Panc1 (cell line): ENCODE data around the gene NPTXR. TPM values are rescaled to one million over a fixed set of nuclear protein-coding genes. Genes with fewer than 3 reads are reported as not detected.

Experiments used
- ATAC-seq: fragments of 200-7000 bp; cut with Tn5 transposase; 2 replicates; pipeline ENCODE4 v1.9.1; 2020; ENCODE audit warnings: mild to moderate bottlenecking, moderate library complexity
- BruUV-seq: library from RNA; stranded (reverse); fragments of 400-500 nt; replicated peaks from 2 replicates; lab custom pipeline; 2021; lab: Mats Ljungman, UMichigan
- CTCF ChIA-PET: fragments of 300-600 bp; sonication (Branson Sonifier 250); formaldehyde crosslinking; loops from one replicate; lab custom pipeline; 2022; ENCODE audit warnings: antibody characterized with exemption; lab: Charles Lee
- POLR2A ChIA-PET: fragments of 300-600 bp; sonication (Branson Sonifier 250); formaldehyde crosslinking; loops from one replicate; lab custom pipeline; 2022; ENCODE audit warnings: antibody characterized with exemption; lab: Charles Lee
- DNase-seq: peaks from one replicate; pipeline ENCODE4 v3.0.0-alpha.2; 2010; ENCODE audit warnings: low read depth, low spot score
- H3K27ac ChIP-seq: 2 replicates; pipeline ENCODE4 v1.5.1; 2011; ENCODE audit warnings: mild to moderate bottlenecking, low read length, inconsistent platforms
- H3K27me3 ChIP-seq: fragments of 200-500 bp; sonication (Bioruptor generic); 2 replicates; pipeline ENCODE4 v1.6.0; 2014; ENCODE audit warnings: low read length, inconsistent platforms; ENCODE audit not compliant: control insufficient read depth, insufficient read depth
- H3K36me3 ChIP-seq: fragments of 200-500 bp; sonication (Bioruptor generic); 2 replicates; pipeline ENCODE4 v1.5.1; 2014; ENCODE audit warnings: inconsistent platforms, mild to moderate bottlenecking, low read length, moderate library complexity; ENCODE audit not compliant: control insufficient read depth, insufficient read depth
- H3K4me1 ChIP-seq: 2 replicates; pipeline ENCODE4 v1.5.1; 2011; ENCODE audit warnings: inconsistent platforms, mild to moderate bottlenecking, low read length, moderate library complexity; ENCODE audit not compliant: control insufficient read depth, insufficient read depth
- H3K4me3 ChIP-seq, 2 experiments: 2 replicates each; pipeline ENCODE4 v1.5.1; 2011 to 2012; ENCODE audit warnings: low read depth in 2 of 2, low read length in 2 of 2, mild to moderate bottlenecking in 2 of 2, inconsistent platforms in 1 of 2, moderate library complexity in 1 of 2
- H3K9me3 ChIP-seq: fragments of 200-500 bp; sonication (Bioruptor generic); 2 replicates; pipeline ENCODE4 v1.5.1; 2014; ENCODE audit warnings: low read depth, mild to moderate bottlenecking, inconsistent platforms, low read length, moderate library complexity; ENCODE audit not compliant: control insufficient read depth, insufficient read depth
- POLR2AphosphoS5 ChIP-seq: IDR thresholded peaks from 2 replicates; pipeline ENCODE4 v1.6.1; 2012; ENCODE audit warnings: mild to moderate bottlenecking, low read depth, low read length, moderate library complexity
- SIN3A ChIP-seq: IDR thresholded peaks from 2 replicates; pipeline ENCODE4 v1.6.1; 2012; ENCODE audit warnings: low read depth, mild to moderate bottlenecking, low read length, moderate library complexity, borderline replicate concordance; ENCODE audit not compliant: insufficient read depth
- TCF7L2 ChIP-seq: IDR thresholded peaks from 2 replicates; pipeline ENCODE4 v1.6.1; 2011; ENCODE audit warnings: mild to moderate bottlenecking, low read depth, low read length, inconsistent platforms
- in situ Hi-C: cut with HindIII; loops from 2 replicates; pipeline ENCODE4 v1.10.0; 2016; ENCODE audit warnings: low sequenced_read_pairs, low pct_unique_long_range_greater_than_20kb
- intact Hi-C: fragments of 100-400 bp; cut with micrococcal nuclease; formaldehyde crosslinking; loops from one replicate; pipeline ENCODE4 v1.10.0; 2022; ENCODE audit not compliant: unreplicated experiment
- total RNA-seq: library from RNA; stranded (reverse); gene quantifications from one replicate; pipeline ENCODE4 v1.2.1, GENCODE V29; 2021; ENCODE audit not compliant: unreplicated experiment
- TF ChIP-seq, protein P1 (sequence below): fragments of 450-650 bp; IDR thresholded peaks from 2 replicates; pipeline ENCODE4 v1.5.1; 2017; ENCODE audit warnings: mild to moderate bottlenecking
- TF ChIP-seq, protein P2 (sequence below), 2 experiments: IDR thresholded peaks; 2 replicates each; pipeline ENCODE4 v1.6.1; 2011 to 2012; ENCODE audit warnings: low read depth in 2 of 2, control low read depth in 1 of 2, low read length in 1 of 2, mild to moderate bottlenecking in 1 of 2, moderate library complexity in 1 of 2; ENCODE audit not compliant: insufficient read depth in 1 of 2

NPTXR gene
- total RNA-seq, 1 experiment from 2014 or later, result 32.6 TPM

DNA sequence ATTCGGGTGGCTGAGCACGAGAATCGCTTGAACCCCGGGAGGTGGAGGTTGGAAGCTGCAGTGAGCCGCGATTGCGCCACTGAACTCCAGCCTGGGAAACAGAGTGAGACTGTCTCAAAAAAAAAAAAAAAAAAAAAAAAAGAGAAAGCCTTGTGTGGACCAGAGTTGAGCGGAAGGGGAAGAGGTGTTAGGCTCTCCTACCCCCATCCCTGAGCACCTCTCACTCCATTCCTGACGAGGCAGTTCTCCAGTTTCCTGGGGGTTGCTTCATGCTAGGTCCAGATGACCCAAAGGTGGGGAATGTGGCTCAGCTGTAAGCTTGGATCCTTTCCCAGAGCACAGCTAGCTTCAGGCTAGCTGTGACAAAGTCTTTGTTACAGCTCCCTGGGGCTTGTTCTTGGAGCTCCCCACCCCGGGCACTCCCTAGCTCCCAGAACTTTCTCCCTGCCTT lies 41.1 kb downstream of the NPTXR start:
- ATAC-seq (peak; percentile 94), DNase-seq (peak; percentile 64)
- Histone ChIP-seq H3K9me3 (no peaks in the 10 kb centered on the region), H3K27ac (no peak overlapping the region), H3K36me3 (no peaks in the 10 kb centered on the region), H3K4me1 (peaks cover 4% of the 10 kb centered on the region), H3K4me3 (peak overlapping the region in 1 of 2 experiments; percentile 26; a peak in 2 of 4 replicates), H3K27me3 (no peaks in the 10 kb centered on the region)
- intact Hi-C loops, result no loop called here
- CTCF ChIA-PET, result no interaction called here
- BruUV-seq, result no TSS peak
- no peak for TF ChIP-seq SIN3A
- TF ChIP-seq, protein P1, sequence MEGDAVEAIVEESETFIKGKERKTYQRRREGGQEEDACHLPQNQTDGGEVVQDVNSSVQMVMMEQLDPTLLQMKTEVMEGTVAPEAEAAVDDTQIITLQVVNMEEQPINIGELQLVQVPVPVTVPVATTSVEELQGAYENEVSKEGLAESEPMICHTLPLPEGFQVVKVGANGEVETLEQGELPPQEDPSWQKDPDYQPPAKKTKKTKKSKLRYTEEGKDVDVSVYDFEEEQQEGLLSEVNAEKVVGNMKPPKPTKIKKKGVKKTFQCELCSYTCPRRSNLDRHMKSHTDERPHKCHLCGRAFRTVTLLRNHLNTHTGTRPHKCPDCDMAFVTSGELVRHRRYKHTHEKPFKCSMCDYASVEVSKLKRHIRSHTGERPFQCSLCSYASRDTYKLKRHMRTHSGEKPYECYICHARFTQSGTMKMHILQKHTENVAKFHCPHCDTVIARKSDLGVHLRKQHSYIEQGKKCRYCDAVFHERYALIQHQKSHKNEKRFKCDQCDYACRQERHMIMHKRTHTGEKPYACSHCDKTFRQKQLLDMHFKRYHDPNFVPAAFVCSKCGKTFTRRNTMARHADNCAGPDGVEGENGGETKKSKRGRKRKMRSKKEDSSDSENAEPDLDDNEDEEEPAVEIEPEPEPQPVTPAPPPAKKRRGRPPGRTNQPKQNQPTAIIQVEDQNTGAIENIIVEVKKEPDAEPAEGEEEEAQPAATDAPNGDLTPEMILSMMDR, result no peak
- no peak for TF ChIP-seq POLR2AphosphoS5
- POLR2A ChIA-PET, result no interaction called here
- in situ Hi-C loops, result no loop called here

DNA sequence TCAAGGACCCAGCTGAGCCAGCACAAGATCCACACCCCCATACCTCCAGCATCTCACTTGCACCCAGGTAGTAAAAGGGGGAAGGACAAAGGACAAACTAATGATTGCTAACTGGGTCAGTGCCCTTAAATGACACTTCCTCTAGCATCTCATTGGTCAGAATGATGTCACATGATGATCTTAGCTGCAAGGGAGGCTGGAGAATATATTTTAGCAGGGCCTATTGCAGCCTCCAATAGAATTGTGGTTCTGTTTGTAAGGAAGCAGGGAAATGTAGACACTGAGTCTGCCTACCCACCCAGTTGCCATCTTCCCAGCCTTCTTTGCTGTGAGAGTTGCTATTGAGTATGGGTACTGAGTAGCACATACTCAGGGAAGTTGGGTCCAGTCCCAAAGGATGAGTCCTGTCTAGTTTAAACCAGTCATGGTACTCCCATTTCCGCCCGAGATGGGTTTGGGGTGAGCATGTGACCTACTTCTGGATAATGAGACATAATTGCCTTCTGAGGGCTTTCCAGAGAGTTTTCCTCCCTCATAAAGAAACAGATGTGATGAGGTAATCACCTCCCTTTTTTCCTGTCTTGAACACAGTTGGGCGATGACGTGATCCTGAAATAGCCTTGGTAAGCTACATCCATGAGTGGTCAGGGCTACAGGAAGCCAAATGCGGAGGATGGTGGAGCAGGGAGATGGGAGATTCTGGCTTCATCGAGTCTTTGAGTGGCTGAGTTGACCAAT lies 44.4 kb downstream of the NPTXR start:
- Histone ChIP-seq H3K27me3 (no peaks in the 10 kb centered on the region), H3K4me1 (peaks cover 4% of the 10 kb centered on the region), H3K4me3 (no peak overlapping the region), H3K9me3 (no peaks in the 10 kb centered on the region), H3K36me3 (no peaks in the 10 kb centered on the region), H3K27ac (no peak overlapping the region)
- BruUV-seq, result no TSS peak
- TF ChIP-seq TCF7L2 (no peak), POLR2AphosphoS5 (no peak), SIN3A (no peak)
- TF ChIP-seq, protein P1, result no peak
- TF ChIP-seq, protein P2, sequence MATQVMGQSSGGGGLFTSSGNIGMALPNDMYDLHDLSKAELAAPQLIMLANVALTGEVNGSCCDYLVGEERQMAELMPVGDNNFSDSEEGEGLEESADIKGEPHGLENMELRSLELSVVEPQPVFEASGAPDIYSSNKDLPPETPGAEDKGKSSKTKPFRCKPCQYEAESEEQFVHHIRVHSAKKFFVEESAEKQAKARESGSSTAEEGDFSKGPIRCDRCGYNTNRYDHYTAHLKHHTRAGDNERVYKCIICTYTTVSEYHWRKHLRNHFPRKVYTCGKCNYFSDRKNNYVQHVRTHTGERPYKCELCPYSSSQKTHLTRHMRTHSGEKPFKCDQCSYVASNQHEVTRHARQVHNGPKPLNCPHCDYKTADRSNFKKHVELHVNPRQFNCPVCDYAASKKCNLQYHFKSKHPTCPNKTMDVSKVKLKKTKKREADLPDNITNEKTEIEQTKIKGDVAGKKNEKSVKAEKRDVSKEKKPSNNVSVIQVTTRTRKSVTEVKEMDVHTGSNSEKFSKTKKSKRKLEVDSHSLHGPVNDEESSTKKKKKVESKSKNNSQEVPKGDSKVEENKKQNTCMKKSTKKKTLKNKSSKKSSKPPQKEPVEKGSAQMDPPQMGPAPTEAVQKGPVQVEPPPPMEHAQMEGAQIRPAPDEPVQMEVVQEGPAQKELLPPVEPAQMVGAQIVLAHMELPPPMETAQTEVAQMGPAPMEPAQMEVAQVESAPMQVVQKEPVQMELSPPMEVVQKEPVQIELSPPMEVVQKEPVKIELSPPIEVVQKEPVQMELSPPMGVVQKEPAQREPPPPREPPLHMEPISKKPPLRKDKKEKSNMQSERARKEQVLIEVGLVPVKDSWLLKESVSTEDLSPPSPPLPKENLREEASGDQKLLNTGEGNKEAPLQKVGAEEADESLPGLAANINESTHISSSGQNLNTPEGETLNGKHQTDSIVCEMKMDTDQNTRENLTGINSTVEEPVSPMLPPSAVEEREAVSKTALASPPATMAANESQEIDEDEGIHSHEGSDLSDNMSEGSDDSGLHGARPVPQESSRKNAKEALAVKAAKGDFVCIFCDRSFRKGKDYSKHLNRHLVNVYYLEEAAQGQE (IDR thresholded peaks at IDR 0.05; ENCODE audit: insufficient read depth in 1 of 2, low read depth in 2 of 2, low read length in 1 of 2), result no peak
- POLR2A ChIA-PET, result no interaction called here
- DNase-seq (no peak), ATAC-seq (no peak)
- CTCF ChIA-PET, result no interaction called here
- intact Hi-C loops, result no loop called here
- in situ Hi-C loops, result no loop called here
